Measurements from ENCODE around the gene PTGFRN.

GRCh38 chr1:117020526-117021156, 110.9 kb downstream of the PTGFRN start:
- TF ChIP-seq GATA2 (IDR thresholded peaks at IDR 0.05; ENCODE audit: low read depth, low read length), result no peak
- TF ChIP-seq GATA3 (IDR thresholded peaks at IDR 0.05; ENCODE audit: low read depth, low read length), result no peak
